Smooth muscle cell (in vitro differentiated cells): ENCODE data around the gene GALNT13. TPM values are rescaled to one million over a fixed set of nuclear protein-coding genes. Genes with fewer than 3 reads are reported as not detected.

Experiments
- DNase-seq: peaks from one replicate; lab custom pipeline; 2025; ENCODE audit not compliant: unreplicated experiment; lab: John Stamatoyannopoulos, UW
- H2AFZ ChIP-seq: fragments of 200-600 bp; sonication (generic); 2 replicates; pipeline ENCODE4 v1.6.0; 2016; ENCODE audit warnings: antibody characterized with exemption, low read depth, mild to moderate bottlenecking
- H3F3A ChIP-seq: fragments of 200-600 bp; sonication (generic); 2 replicates; pipeline ENCODE4 v1.6.0; 2017; ENCODE audit warnings: antibody characterized with exemption, low read depth
- H3K27ac ChIP-seq: fragments of 200-600 bp; sonication (generic); 2 replicates; pipeline ENCODE4 v1.5.1; 2016; ENCODE audit warnings: low read depth, mild to moderate bottlenecking
- H3K27me3 ChIP-seq: fragments of 200-600 bp; sonication (generic); 2 replicates; pipeline ENCODE4 v1.6.1; 2016; ENCODE audit warnings: low read depth, mild to moderate bottlenecking
- H3K36me3 ChIP-seq: fragments of 200-600 bp; sonication (generic); 2 replicates; pipeline ENCODE4 v1.5.1; 2016; ENCODE audit warnings: low read depth
- H3K4me1 ChIP-seq: fragments of 200-600 bp; sonication (generic); 2 replicates; pipeline ENCODE4 v1.5.1; 2016; ENCODE audit warnings: low read depth
- H3K4me2 ChIP-seq: fragments of 200-600 bp; sonication (generic); 2 replicates; pipeline ENCODE4 v1.6.0; 2016; ENCODE audit warnings: mild to moderate bottlenecking
- H3K4me3 ChIP-seq: fragments of 200-600 bp; sonication (generic); 2 replicates; pipeline ENCODE4 v1.5.1; 2016; ENCODE audit warnings: mild to moderate bottlenecking
- H3K79me2 ChIP-seq: fragments of 200-600 bp; sonication (generic); 2 replicates; pipeline ENCODE4 v1.6.0; 2016; ENCODE audit warnings: low read depth, mild to moderate bottlenecking
- H3K9ac ChIP-seq: fragments of 200-600 bp; sonication (generic); 2 replicates; pipeline ENCODE4 v1.6.0; 2016; ENCODE audit warnings: low read depth
- H3K9me3 ChIP-seq: fragments of 200-600 bp; sonication (generic); replicated peaks from 2 replicates; pipeline ENCODE4 v1.5.1; 2016; ENCODE audit warnings: low read depth
- H4K20me1 ChIP-seq: fragments of 200-600 bp; sonication (generic); 2 replicates; pipeline ENCODE4 v1.6.0; 2016; ENCODE audit warnings: low read depth
- CTCF ChIP-seq: fragments of 200-600 bp; sonication (generic); IDR thresholded peaks from 2 replicates; pipeline ENCODE4 v1.5.1; 2017; ENCODE audit warnings: borderline replicate concordance, mild to moderate bottlenecking, antibody characterized with exemption; ENCODE audit not compliant: insufficient read depth, poor library complexity, severe bottlenecking
- WGBS: methylation state at CpG from one replicate; pipeline ENCODE4 v1.1.7; 2016; ENCODE audit warnings: low lambda C conversion rate; 5-methylcytosine and 5-hydroxymethylcytosine counted together
- polyA plus RNA-seq: library from polyadenylated mRNA; unstranded; fragments of >200 nt; fragmentation: Nextera tagmentation; extraction: Ambion mirVana; gene quantifications from 2 replicates; pipeline ENCODE4 v1.2.1, GENCODE V29; 2016
- total RNA-seq: library from RNA; depleted of rRNA; stranded (reverse); fragments of >200 nt; gene quantifications from 2 replicates; pipeline ENCODE4 v1.2.3, GENCODE V29; 2014

GALNT13 gene
- total and polyA plus RNA-seq, 2 experiments from 2014 or later = 0.67 to 3.6 TPM

- Histone ChIP-seq H3K27ac (no peak overlapping the region), H3F3A (no peaks in the 10 kb centered on the region), H3K79me2 (no peaks in the 10 kb centered on the region), H4K20me1 (no peaks in the 10 kb centered on the region), H3K4me2 (no peak overlapping the region), H3K9ac (no peak overlapping the region), H3K9me3 (no peaks in the 10 kb centered on the region), H2AFZ (peak overlapping the region; percentile 66), H3K27me3 (no peaks in the 10 kb centered on the region), H3K4me1 (no peaks in the 10 kb centered on the region), H3K4me3 (no peak overlapping the region), H3K36me3 (no peaks in the 10 kb centered on the region)
- DNase-seq = no peak
- TF ChIP-seq CTCF = no peak
- 42% methylated on average over 2 of the region's 2 CpGs for WGBS
Measured at GRCh38 chr2:154158101-154158500, 286.4 kb downstream of the GALNT13 start.

GRCh38 chr2:154161286-154161685 is 289.6 kb downstream of the GALNT13 start:
- Histone ChIP-seq H3F3A (no peaks in the 10 kb centered on the region), H3K4me1 (no peaks in the 10 kb centered on the region), H3K9me3 (no peaks in the 10 kb centered on the region), H3K27me3 (no peaks in the 10 kb centered on the region), H3K4me3 (no peak overlapping the region), H3K4me2 (no peak overlapping the region), H4K20me1 (no peaks in the 10 kb centered on the region), H3K9ac (no peak overlapping the region), H2AFZ (no peak overlapping the region), H3K27ac (no peak overlapping the region), H3K79me2 (no peaks in the 10 kb centered on the region), H3K36me3 (no peaks in the 10 kb centered on the region)
- TF ChIP-seq CTCF = no peak
- 95% methylated on average over 2 of the region's 2 CpGs for WGBS
- no peak for DNase-seq

DNA sequence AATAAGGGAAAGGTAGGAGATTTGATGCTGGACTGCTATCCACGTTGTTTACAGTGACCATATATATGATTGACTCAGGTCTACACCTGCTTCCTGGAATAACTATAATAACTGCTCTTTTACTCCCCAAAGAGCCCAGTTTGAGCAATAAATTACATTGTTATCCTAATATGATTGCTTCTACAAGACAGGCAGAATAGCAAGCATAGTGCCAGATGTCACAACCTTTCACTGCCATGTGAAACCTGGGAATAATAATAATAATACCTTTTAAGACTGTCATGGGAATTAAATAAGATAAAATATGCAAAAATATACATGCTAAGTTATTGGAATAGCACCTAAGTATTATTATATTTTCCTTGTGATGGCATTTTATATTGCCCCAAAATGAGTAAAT is 298.7 kb downstream of the GALNT13 start:
- Histone ChIP-seq H3K4me2 (no peak overlapping the region), H3K36me3 (no peaks in the 10 kb centered on the region), H3K79me2 (no peaks in the 10 kb centered on the region), H3F3A (no peaks in the 10 kb centered on the region), H3K27ac (no peak overlapping the region), H4K20me1 (no peaks in the 10 kb centered on the region), H3K9me3 (no peaks in the 10 kb centered on the region), H2AFZ (no peak overlapping the region), H3K9ac (no peak overlapping the region), H3K4me3 (no peak overlapping the region), H3K27me3 (no peaks in the 10 kb centered on the region), H3K4me1 (no peaks in the 10 kb centered on the region)
- no peak for TF ChIP-seq CTCF
- WGBS = 74% methylated on average over 1 of the region's 1 CpG
- DNase-seq = no peak

DNA sequence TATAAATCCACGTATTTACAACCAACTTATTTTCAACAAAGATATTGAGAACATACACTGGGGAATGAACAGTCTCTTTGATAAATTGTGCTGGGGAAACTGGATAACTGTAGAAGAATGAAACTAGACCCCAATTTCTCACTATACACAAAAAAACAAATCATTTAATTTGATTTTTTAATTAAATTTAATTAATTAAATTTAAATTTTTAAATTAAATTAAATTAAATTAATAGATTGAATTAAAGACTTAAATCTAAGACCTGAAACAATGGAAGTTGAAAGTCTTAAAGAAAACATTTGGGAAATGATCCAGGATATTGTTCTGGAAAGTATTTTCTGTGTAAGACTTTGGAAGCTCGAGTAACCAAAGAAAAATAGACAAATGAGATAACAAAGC is 301.4 kb downstream of the GALNT13 start:
- Histone ChIP-seq H3K9me3 (no peaks in the 10 kb centered on the region), H3K4me3 (no peak overlapping the region), H3K4me2 (no peak overlapping the region), H3K4me1 (no peaks in the 10 kb centered on the region), H3F3A (no peaks in the 10 kb centered on the region), H4K20me1 (no peaks in the 10 kb centered on the region), H2AFZ (no peak overlapping the region), H3K9ac (no peak overlapping the region), H3K36me3 (no peaks in the 10 kb centered on the region), H3K27ac (no peak overlapping the region), H3K79me2 (no peaks in the 10 kb centered on the region), H3K27me3 (no peaks in the 10 kb centered on the region)
- 87% methylated on average over 2 of the region's 2 CpGs for WGBS
- DNase-seq = no peak
- TF ChIP-seq CTCF = no peak
